Measurements from ENCODE around the gene HELZ.

GRCh38 chr17:67035131-67036083 is 209.6 kb downstream of the HELZ start:
- no peak for TF ChIP-seq CTCF (IDR thresholded peaks at IDR 0.05)
- no peak for TF ChIP-seq MAX (IDR thresholded peaks at IDR 0.05; ENCODE audit: low read depth)
- TF ChIP-seq USF2 (IDR thresholded peaks at IDR 0.05; ENCODE audit: borderline replicate concordance, low read depth, low read length) = no peak
- TF ChIP-seq FOXM1 (IDR thresholded peaks at IDR 0.05; ENCODE audit: low read depth) = no peak
- no peak for TF ChIP-seq YY1 (IDR thresholded peaks at IDR 0.05; ENCODE audit: low read depth)
- no peak for TF ChIP-seq POLR2AphosphoS5 (IDR thresholded peaks at IDR 0.05; ENCODE audit: low read depth, low read length)
- TF ChIP-seq EZH2phosphoT487 (IDR thresholded peaks at IDR 0.05; ENCODE audit: borderline replicate concordance, low read depth) = no peak
- TF ChIP-seq TAF1 (IDR thresholded peaks at IDR 0.05; ENCODE audit: borderline replicate concordance, low read depth, low read length) = no peak
- no peak for TF ChIP-seq RFX5 (IDR thresholded peaks at IDR 0.05; ENCODE audit: low read length)
- TF ChIP-seq PBX3 (IDR thresholded peaks at IDR 0.05) = no peak
- no peak for TF ChIP-seq EP300 (IDR thresholded peaks at IDR 0.05; ENCODE audit: borderline replicate concordance in 1 of 2, low read depth in 1 of 2, low read length in 1 of 2)
